Stimulated activated CD4-positive, alpha-beta T cell treated with anti-CD3 and anti-CD28 coated beads, TNF-alpha, amount 100 ng/mL, for 24 hours (primary cell): ENCODE results near the gene CPED1.
"Not testable (repeated sequence)": the region's sequence is repeated elsewhere in the genome, so short reads cannot be mapped to it uniquely, and the experiment has no call there.

Source experiments
- DNase-seq, 3 experiments: peaks; one replicate each; pipeline ENCODE4 v3.0.0-alpha.2; 2020; ENCODE audit warnings: low read depth in 3 of 3

Gene CPED1

GRCh38 chr7:120981117-120981516, 7.4 kb upstream of the CPED1 start:
- no peak for DNase-seq

GRCh38 chr7:120981888-120982615, 6.5 kb upstream of the CPED1 start:
- DNase-seq, result no peak

DNA sequence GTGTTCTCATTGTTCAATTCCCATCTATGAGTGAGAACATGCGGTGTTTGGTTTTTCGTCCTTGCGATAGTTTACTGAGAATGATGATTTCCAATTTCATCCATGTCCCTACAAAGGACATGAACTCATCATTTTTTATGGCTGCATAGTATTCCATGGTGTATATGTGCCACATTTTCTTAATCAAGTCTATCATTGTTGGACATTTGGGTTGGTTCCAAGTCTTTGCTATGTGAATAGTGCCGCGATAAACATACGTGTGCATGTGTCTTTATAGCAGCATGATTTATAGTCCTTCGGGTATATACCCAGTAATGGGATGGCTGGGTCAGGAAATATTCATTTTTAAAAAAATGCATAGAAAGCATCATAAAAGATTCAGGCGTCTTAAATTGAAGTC, 4.9 kb upstream of the CPED1 start:
- DNase-seq, result not testable (repeated sequence)

GRCh38 chr7:120984406-120984805, 4.1 kb upstream of the CPED1 start:
- DNase-seq, result no peak

DNA sequence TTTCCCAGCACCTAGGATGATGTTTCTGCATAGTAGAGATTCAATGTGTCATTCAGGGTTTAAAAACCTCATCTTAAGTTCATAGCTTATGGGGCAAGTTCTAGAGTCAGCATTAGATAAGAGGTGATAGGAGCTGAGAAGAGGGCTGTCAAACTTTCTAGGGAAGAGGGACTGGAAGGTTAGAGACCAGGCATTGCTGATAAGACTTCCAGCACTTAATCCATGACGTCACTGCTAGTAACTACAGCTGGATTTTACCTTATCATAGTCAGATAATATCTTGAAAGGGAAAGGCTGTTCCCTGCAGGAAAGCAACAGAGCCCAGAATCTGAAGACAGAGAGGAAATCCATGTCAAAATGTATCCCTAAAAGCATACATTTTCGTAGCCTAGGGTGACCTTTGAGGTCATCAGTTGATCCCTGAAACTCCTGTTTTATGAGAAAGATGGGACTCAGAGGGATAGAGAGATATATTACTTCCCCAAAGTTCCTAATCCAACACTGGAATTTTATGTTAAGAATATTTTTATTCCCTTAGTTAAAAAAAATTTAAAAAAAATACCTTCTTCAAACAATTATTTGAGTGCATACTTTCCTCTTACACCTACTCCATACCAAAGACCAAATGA, 3.3 kb upstream of the CPED1 start:
- no peak for DNase-seq

GRCh38 chr7:120985839-120986238, 2.7 kb upstream of the CPED1 start:
- no peak for DNase-seq

GRCh38 chr7:120986650-120987049, 1.9 kb upstream of the CPED1 start:
- no peak for DNase-seq

DNA sequence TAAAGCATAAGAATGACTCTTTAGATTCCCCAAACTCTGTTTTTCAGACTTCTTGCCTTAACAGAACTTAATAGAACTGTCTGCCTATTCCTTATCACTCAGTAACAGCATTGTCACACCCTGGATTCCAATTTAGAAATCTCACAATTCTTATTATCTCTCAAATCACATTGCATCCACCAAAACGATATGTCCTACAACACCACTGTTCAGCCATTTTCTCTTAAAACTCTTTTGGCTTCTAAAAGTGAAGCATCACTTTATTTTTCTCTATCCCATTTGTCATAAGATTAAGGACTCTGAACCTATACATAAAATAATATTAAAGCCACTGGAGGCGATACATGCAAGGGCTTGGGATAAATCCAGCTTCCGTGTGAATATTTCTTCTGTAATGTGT, 1.2 kb upstream of the CPED1 start:
- no peak for DNase-seq

- peak; percentile 63 to 81 (median 74) for DNase-seq
Measured at GRCh38 chr7:120987683-120988590, 574 bp upstream of the CPED1 start.

GRCh38 chr7:120989257-120990220, 1.0 kb downstream of the CPED1 start:
- no peak for DNase-seq

DNA sequence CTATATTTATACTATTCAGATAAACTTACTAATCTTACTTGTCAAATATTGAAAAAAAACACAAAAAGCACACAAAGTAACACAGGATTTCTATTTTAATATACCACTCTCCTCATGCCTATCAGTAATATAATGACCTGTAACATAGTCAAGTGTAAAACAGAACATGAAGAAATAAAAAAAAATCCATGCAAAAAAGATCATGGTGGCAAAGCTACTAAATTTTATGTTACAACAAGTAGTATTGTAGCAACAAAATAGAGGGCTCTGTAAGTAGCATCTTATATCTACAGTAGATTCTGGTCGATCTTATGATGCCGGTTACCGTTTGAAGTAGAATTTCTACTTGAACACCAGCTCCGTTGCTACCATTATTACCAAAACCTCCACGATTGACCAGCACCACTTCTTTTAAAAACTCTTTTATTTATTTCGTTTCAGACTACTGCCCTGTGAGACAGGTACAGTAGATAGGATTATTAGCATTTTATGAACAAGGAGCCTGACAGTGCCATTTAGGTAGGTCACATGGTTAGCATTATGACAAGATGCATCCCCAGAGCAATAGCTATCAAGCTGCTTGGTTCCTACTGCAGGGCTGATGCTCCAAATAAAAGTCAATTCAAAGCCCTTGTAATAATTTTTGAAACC, 2.1 kb downstream of the CPED1 start:
- no peak for DNase-seq

GRCh38 chr7:120991161-120991560, 2.6 kb downstream of the CPED1 start:
- no peak for DNase-seq

DNA sequence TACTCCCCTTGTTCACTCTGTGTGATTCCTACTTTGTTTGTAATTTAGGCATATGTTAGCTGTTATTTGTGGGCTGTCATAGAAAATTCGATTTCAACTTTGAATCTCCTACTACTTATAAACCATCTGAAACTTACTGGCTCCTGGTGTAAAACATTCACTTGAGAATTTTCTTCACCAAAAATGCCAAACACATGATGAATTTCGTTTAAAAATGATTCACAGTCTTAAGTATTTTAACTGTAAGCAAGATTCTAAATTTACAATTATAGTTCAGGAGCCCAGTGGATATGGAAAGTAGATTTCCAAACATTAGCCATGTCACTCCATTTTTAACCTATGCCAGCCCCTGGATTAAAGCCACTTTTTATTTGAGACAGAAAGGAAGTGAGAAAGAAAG, 3.1 kb downstream of the CPED1 start:
- DNase-seq, result no peak

GRCh38 chr7:120992272-120992964, 3.9 kb downstream of the CPED1 start:
- DNase-seq, result no peak

- DNase-seq, result no peak
Measured at GRCh38 chr7:120992965-120993494, 4.5 kb downstream of the CPED1 start.

DNA sequence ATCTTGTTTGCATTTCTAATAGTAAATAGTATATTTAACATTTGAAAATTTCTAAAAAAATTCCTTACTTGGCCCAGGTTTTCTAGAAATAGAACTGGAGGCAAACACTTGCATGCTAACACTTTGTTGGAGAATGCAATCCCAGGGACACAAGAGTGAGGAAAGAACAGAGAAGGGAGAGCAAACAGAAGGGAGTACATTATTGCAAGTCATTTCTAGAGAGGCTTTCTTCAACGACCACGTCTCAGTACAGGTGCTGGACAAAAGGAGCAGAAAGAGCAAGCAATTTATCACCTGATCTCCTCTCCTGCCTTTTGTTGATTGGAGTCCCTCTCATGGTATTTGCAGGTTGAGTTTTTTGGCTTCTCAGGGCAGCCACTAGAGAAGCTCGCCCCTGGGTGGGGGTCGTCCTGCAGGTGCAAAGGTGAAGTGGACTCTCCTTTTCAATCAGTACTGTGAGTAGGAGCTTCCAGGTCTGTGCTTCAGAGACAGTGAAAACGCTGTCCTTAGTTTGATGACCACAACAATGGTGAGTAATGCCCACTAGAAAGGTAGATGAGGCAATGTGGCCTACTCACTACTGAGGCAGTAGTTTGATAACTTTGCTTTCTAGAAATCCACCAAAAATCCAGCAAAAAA, 5.2 kb downstream of the CPED1 start:
- DNase-seq, result no peak

- no peak for DNase-seq
Measured at GRCh38 chr7:120994512-120995410, 6.2 kb downstream of the CPED1 start.

DNA sequence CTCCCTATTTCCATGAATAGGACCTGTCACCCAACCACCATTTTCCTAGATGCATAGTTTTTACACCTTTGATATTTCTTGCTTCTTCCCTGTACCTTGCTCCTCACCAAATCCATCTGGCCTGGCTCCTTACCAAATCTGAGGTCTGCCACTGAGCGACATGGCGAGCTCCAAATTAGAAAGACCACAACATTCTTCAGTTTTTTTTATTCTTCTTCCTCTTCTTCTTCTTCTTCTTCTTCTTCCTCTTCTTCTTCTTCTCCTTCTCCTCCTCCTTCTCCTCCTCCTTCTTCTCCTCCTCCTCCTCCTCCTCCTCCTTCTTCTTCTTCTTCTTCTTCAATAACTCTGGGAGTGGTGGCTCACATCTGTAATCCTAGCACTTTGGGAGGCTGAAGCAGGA, 7.1 kb downstream of the CPED1 start:
- no peak for DNase-seq
